Measurements from ENCODE around the gene NRXN3.

The NRXN3 gene

GRCh38 chr14:78170203-78170602 is at the start of gene NRXN3:
TSS of gene NRXN3 (plus strand) at chr14:78170373. CDS start at chr14:78243094, 72,721 bp downstream.
- Histone ChIP-seq H3K9ac (ENCODE audit: low read length) (no peak within 1 kb of the TSS), H3K36me3 (ENCODE audit: insufficient read depth, low read length) (no peaks in the 10 kb centered on the region), H3K4me3 (ENCODE audit: low read depth in 1 of 2, low read length in 2 of 2) (no peak within 1 kb of the TSS), H3K9me3 (ENCODE audit: low read length) (no peaks in the 10 kb centered on the region), H3K27me3 (ENCODE audit: control insufficient read depth in 1 of 2, insufficient read depth in 2 of 2, low read length in 2 of 2) (peaks cover 0 to 10% of the 10 kb centered on the region in 2 donors), H3K4me1 (ENCODE audit: insufficient read depth, low read length) (no peaks in the 10 kb centered on the region), H3K27ac (ENCODE audit: low read depth, low read length) (no peak within 1 kb of the TSS)

DNA sequence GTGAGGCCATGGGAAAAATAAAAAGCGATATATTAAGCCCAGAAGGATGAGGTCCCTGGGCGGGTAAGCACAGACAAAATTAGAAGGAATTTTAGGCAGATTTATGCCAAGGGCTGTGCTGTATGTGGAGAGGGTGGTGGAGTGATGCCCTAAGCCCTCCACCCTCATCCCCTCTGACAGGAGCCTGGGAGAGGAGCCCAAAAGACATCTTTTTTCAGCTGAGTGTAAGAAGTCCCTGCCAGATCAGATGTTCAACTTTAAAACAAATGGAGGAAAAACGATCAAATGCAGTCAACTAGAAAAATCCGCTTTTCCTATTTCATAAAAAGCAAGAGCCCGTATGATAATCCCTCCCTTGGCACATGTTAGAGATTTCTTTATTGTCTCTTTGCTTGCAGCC is 47.7 kb upstream of the NRXN3 start:
- no peaks in the 10 kb centered on the region for H3K4me1 ChIP-seq (ENCODE audit: insufficient read depth, low read length)
- H3K4me3 ChIP-seq (ENCODE audit: low read depth in 1 of 2, low read length in 2 of 2) = no peak overlapping the region
- no peaks in the 10 kb centered on the region for H3K36me3 ChIP-seq (ENCODE audit: insufficient read depth, low read length)
- H3K27ac ChIP-seq (ENCODE audit: low read depth, low read length) = no peak overlapping the region
- no peaks in the 10 kb centered on the region for H3K9me3 ChIP-seq (ENCODE audit: low read length)
- H3K9ac ChIP-seq (ENCODE audit: low read length) = no peak overlapping the region
- no peaks in the 10 kb centered on the region for H3K27me3 ChIP-seq (ENCODE audit: control insufficient read depth in 1 of 2, insufficient read depth in 2 of 2, low read length in 2 of 2)

- Histone ChIP-seq H3K9ac (ENCODE audit: low read length) (no peak overlapping the region), H3K9me3 (ENCODE audit: low read length) (no peaks in the 10 kb centered on the region), H3K4me3 (ENCODE audit: low read depth in 1 of 2, low read length in 2 of 2) (no peak overlapping the region), H3K4me1 (ENCODE audit: insufficient read depth, low read length) (no peaks in the 10 kb centered on the region), H3K36me3 (ENCODE audit: insufficient read depth, low read length) (no peaks in the 10 kb centered on the region), H3K27me3 (ENCODE audit: control insufficient read depth in 1 of 2, insufficient read depth in 2 of 2, low read length in 2 of 2) (no peaks in the 10 kb centered on the region), H3K27ac (ENCODE audit: low read depth, low read length) (no peak overlapping the region)
Observed at GRCh38 chr14:78123650-78124253, 46.4 kb upstream of the NRXN3 start.

- no peak overlapping the region for H3K9ac ChIP-seq (ENCODE audit: low read length)
- H3K27ac ChIP-seq (ENCODE audit: low read depth, low read length) = no peak overlapping the region
- no peaks in the 10 kb centered on the region for H3K27me3 ChIP-seq (ENCODE audit: control insufficient read depth in 1 of 2, insufficient read depth in 2 of 2, low read length in 2 of 2)
Observed at GRCh38 chr14:78127961-78128360, 42.2 kb upstream of the NRXN3 start.

GRCh38 chr14:78129375-78129774 is 40.8 kb upstream of the NRXN3 start:
- Histone ChIP-seq H3K4me1 (ENCODE audit: insufficient read depth, low read length) (no peaks in the 10 kb centered on the region), H3K9me3 (ENCODE audit: low read length) (no peaks in the 10 kb centered on the region), H3K4me3 (ENCODE audit: low read depth in 1 of 2, low read length in 2 of 2) (no peak overlapping the region), H3K9ac (ENCODE audit: low read length) (no peak overlapping the region), H3K27ac (ENCODE audit: low read depth, low read length) (no peak overlapping the region), H3K36me3 (ENCODE audit: insufficient read depth, low read length) (no peaks in the 10 kb centered on the region), H3K27me3 (ENCODE audit: control insufficient read depth in 1 of 2, insufficient read depth in 2 of 2, low read length in 2 of 2) (no peaks in the 10 kb centered on the region)

More at GRCh38 chr14:78127961-78128360, 42.2 kb upstream of the NRXN3 start:
- no peaks in the 10 kb centered on the region for H3K36me3 ChIP-seq (ENCODE audit: insufficient read depth, low read length)
- H3K4me3 ChIP-seq (ENCODE audit: low read depth in 1 of 2, low read length in 2 of 2) = no peak overlapping the region
- no peaks in the 10 kb centered on the region for H3K9me3 ChIP-seq (ENCODE audit: low read length)
- H3K4me1 ChIP-seq (ENCODE audit: insufficient read depth, low read length) = no peaks in the 10 kb centered on the region

- Histone ChIP-seq H3K4me3 (ENCODE audit: low read depth in 1 of 2, low read length in 2 of 2) (no peak overlapping the region), H3K4me1 (ENCODE audit: insufficient read depth, low read length) (no peaks in the 10 kb centered on the region), H3K27me3 (ENCODE audit: control insufficient read depth in 1 of 2, insufficient read depth in 2 of 2, low read length in 2 of 2) (no peaks in the 10 kb centered on the region), H3K27ac (ENCODE audit: low read depth, low read length) (no peak overlapping the region), H3K9me3 (ENCODE audit: low read length) (no peaks in the 10 kb centered on the region), H3K36me3 (ENCODE audit: insufficient read depth, low read length) (no peaks in the 10 kb centered on the region), H3K9ac (ENCODE audit: low read length) (no peak overlapping the region)
Observed at GRCh38 chr14:78130356-78130755, 39.8 kb upstream of the NRXN3 start.

DNA sequence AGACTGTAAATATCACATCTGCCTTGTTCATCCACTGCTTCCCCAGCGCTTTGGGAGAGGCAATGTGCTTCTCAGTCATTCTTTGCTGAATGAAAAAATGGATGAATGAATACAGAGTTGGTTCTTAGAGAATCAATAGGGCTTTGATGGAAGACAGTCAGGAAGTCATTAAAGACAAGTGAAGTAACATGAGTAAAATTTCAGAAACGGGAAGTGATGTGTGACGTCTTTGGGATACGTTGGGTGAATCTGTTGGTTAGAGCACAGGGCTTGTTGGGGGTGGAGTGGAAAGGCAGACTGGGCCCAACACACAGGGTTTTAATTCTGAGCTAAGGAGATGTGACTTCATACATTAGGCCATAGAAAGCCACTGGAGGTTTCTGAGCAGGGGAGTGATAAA is 39.0 kb upstream of the NRXN3 start:
- no peak overlapping the region for H3K4me3 ChIP-seq (ENCODE audit: low read depth in 1 of 2, low read length in 2 of 2)
- H3K9me3 ChIP-seq (ENCODE audit: low read length) = no peaks in the 10 kb centered on the region
- H3K27me3 ChIP-seq (ENCODE audit: control insufficient read depth in 1 of 2, insufficient read depth in 2 of 2, low read length in 2 of 2) = no peaks in the 10 kb centered on the region
- no peaks in the 10 kb centered on the region for H3K4me1 ChIP-seq (ENCODE audit: insufficient read depth, low read length)
- no peak overlapping the region for H3K27ac ChIP-seq (ENCODE audit: low read depth, low read length)
- no peaks in the 10 kb centered on the region for H3K36me3 ChIP-seq (ENCODE audit: insufficient read depth, low read length)
- H3K9ac ChIP-seq (ENCODE audit: low read length) = no peak overlapping the region

GRCh38 chr14:78131616-78132015 is 38.6 kb upstream of the NRXN3 start:
- Histone ChIP-seq H3K9me3 (ENCODE audit: low read length) (no peaks in the 10 kb centered on the region), H3K27me3 (ENCODE audit: control insufficient read depth in 1 of 2, insufficient read depth in 2 of 2, low read length in 2 of 2) (no peaks in the 10 kb centered on the region), H3K36me3 (ENCODE audit: insufficient read depth, low read length) (no peaks in the 10 kb centered on the region), H3K4me1 (ENCODE audit: insufficient read depth, low read length) (no peaks in the 10 kb centered on the region), H3K27ac (ENCODE audit: low read depth, low read length) (no peak overlapping the region), H3K4me3 (ENCODE audit: low read depth in 1 of 2, low read length in 2 of 2) (no peak overlapping the region), H3K9ac (ENCODE audit: low read length) (no peak overlapping the region)

- H3K9ac ChIP-seq (ENCODE audit: low read length) = no peak overlapping the region
- no peak overlapping the region for H3K27ac ChIP-seq (ENCODE audit: low read depth, low read length)
- H3K4me3 ChIP-seq (ENCODE audit: low read depth in 1 of 2, low read length in 2 of 2) = no peak overlapping the region
- no peaks in the 10 kb centered on the region for H3K36me3 ChIP-seq (ENCODE audit: insufficient read depth, low read length)
- no peaks in the 10 kb centered on the region for H3K27me3 ChIP-seq (ENCODE audit: control insufficient read depth in 1 of 2, insufficient read depth in 2 of 2, low read length in 2 of 2)
- H3K4me1 ChIP-seq (ENCODE audit: insufficient read depth, low read length) = no peaks in the 10 kb centered on the region
- H3K9me3 ChIP-seq (ENCODE audit: low read length) = no peaks in the 10 kb centered on the region
Observed at GRCh38 chr14:78135450-78135891, 34.7 kb upstream of the NRXN3 start.

DNA sequence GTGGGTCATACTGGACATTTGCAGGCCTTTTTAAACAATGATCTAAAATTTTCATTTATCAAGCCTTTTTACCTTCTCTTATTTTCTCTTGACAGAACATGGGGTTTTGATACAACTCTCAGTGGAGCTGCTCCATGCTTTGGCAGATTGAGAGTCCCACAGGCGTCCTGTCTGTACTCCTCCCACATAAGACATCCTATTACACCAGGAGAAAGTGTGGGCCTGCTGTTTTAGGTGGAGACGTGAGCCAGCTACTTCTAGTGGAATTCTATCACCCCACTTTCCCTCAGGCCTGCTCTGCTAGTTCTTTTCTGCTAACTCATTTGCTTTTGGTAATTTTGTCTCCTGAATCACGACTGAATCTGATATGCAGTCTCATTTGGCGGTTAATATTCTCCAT is 33.5 kb upstream of the NRXN3 start:
- H3K9me3 ChIP-seq (ENCODE audit: low read length) = no peaks in the 10 kb centered on the region
- no peaks in the 10 kb centered on the region for H3K4me1 ChIP-seq (ENCODE audit: insufficient read depth, low read length)
- H3K9ac ChIP-seq (ENCODE audit: low read length) = no peak overlapping the region
- H3K27me3 ChIP-seq (ENCODE audit: control insufficient read depth in 1 of 2, insufficient read depth in 2 of 2, low read length in 2 of 2) = no peaks in the 10 kb centered on the region
- no peak overlapping the region for H3K27ac ChIP-seq (ENCODE audit: low read depth, low read length)
- H3K4me3 ChIP-seq (ENCODE audit: low read depth in 1 of 2, low read length in 2 of 2) = no peak overlapping the region
- H3K36me3 ChIP-seq (ENCODE audit: insufficient read depth, low read length) = no peaks in the 10 kb centered on the region

DNA sequence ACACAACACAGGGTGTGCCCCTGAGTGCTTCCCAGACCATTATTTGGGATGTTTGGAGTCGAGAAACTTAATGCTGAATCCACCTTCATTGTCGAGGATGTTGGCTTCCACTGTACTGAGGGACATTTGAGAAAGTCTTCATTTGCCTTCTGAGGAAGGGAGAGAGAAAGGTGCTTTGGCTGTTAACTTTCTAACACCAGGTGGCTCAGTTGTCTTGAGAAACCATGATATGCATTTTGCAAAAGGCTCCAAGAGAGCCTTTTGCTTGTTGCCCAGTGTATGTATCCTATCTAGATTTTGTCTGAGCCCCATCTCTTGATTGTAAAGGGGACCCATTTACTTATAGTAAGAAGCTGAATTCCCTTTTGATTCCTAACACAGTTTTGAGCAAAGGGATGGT is 28.6 kb upstream of the NRXN3 start:
- H3K27me3 ChIP-seq (ENCODE audit: control insufficient read depth in 1 of 2, insufficient read depth in 2 of 2, low read length in 2 of 2) = no peaks in the 10 kb centered on the region
- H3K9me3 ChIP-seq (ENCODE audit: low read length) = no peaks in the 10 kb centered on the region

DNA sequence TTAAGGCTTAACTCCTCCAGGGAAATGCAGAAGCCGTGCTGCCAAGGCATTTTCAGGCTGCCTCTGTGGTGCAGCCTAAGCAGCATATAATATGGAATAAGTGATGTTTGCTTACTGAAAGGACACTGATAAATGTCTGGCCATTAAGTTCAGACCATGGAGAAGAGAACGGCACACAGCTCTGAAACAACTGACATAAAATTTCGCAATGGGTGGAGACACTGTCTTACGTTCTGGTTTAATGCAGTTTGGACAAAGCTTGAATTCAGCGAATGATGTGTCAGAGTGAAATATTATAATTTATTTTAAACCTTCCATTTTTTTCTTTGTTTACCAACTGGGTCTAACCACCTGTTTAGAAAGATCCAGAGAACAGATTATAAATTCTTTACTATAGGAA is 27.2 kb upstream of the NRXN3 start:
- Histone ChIP-seq H3K36me3 (ENCODE audit: insufficient read depth, low read length) (no peaks in the 10 kb centered on the region), H3K27me3 (ENCODE audit: control insufficient read depth in 1 of 2, insufficient read depth in 2 of 2, low read length in 2 of 2) (no peaks in the 10 kb centered on the region), H3K9ac (ENCODE audit: low read length) (no peak overlapping the region), H3K9me3 (ENCODE audit: low read length) (no peaks in the 10 kb centered on the region), H3K27ac (ENCODE audit: low read depth, low read length) (no peak overlapping the region), H3K4me3 (ENCODE audit: low read depth in 1 of 2, low read length in 2 of 2) (no peak overlapping the region), H3K4me1 (ENCODE audit: insufficient read depth, low read length) (no peaks in the 10 kb centered on the region)

More for the DNA sequence above, 28.6 kb upstream of the NRXN3 start:
- no peak overlapping the region for H3K27ac ChIP-seq (ENCODE audit: low read depth, low read length)
- H3K4me1 ChIP-seq (ENCODE audit: insufficient read depth, low read length) = no peaks in the 10 kb centered on the region
- no peak overlapping the region for H3K4me3 ChIP-seq (ENCODE audit: low read depth in 1 of 2, low read length in 2 of 2)
- H3K9ac ChIP-seq (ENCODE audit: low read length) = no peak overlapping the region
- no peaks in the 10 kb centered on the region for H3K36me3 ChIP-seq (ENCODE audit: insufficient read depth, low read length)

Data from muscle layer of colon (tissue), 2 donors.